Gastrocnemius medialis (tissue), 4 donors: Measurements from ENCODE around the gene DUSP2.

Experiments used
- CTCF ChIP-seq, 5 experiments: fragments of 450-650 bp in 3 of 5; fragments of 200-600 bp in 2 of 5; sonication (generic) in 2 of 5; IDR thresholded peaks in 4 of 5; conservative IDR thresholded peaks in 1 of 5; 1 replicate in 4 of 5; 2 replicates in 1 of 5; pipeline ENCODE4 v1.5.1; 2016 to 2019; ENCODE audit warnings: antibody characterized with exemption in 5 of 5, mild to moderate bottlenecking in 3 of 5, moderate library complexity in 3 of 5
- POLR2A ChIP-seq, 2 donors: fragments of 450-650 bp; IDR thresholded peaks; one replicate each; pipeline ENCODE4 v1.6.1; 2017; ENCODE audit warnings: antibody characterized with exemption in 2 of 2, mild to moderate bottlenecking in 2 of 2, moderate library complexity in 2 of 2

- TF ChIP-seq CTCF (IDR thresholded peaks at IDR 0.05 in 4 of 5, conservative IDR thresholded peaks at IDR 0.05 in 1 of 5): no peak
- no peak for TF ChIP-seq POLR2A (IDR thresholded peaks at IDR 0.05)
Observed at GRCh38 chr2:96118698-96119388, 26.4 kb downstream of the DUSP2 start.
